Erythroblast (primary cell): ENCODE results near the gene PCDH9.
"Not testable (repeated sequence)": the region's sequence is repeated elsewhere in the genome, so short reads cannot be mapped to it uniquely, and the experiment has no call there.

ENCODE experiments used
- DNase-seq, 2 experiments: peaks; one replicate each; lab custom pipeline; 2025; lab: John Stamatoyannopoulos, UW
- GATA1 ChIP-seq: IDR thresholded peaks from 2 replicates; pipeline ENCODE4 v1.6.1; 2011; ENCODE audit warnings: low read depth, mild to moderate bottlenecking, control low read depth, low read length, moderate library complexity
- POLR2A ChIP-seq: IDR thresholded peaks from 2 replicates; pipeline ENCODE4 v1.6.1; 2011; ENCODE audit warnings: mild to moderate bottlenecking, low read length

Gene PCDH9

GRCh38 chr13:66888698-66889097, 341.4 kb downstream of the PCDH9 start:
- DNase-seq = no peak
- no peak for TF ChIP-seq POLR2A
- TF ChIP-seq GATA1 = no peak

- DNase-seq = no peak
- TF ChIP-seq POLR2A = no peak
- TF ChIP-seq GATA1 = no peak
Measured at GRCh38 chr13:66887088-66887487, 343.0 kb downstream of the PCDH9 start.

- TF ChIP-seq POLR2A = no peak
- no peak for TF ChIP-seq GATA1
- no peak for DNase-seq
Measured at GRCh38 chr13:66886264-66886663, 343.9 kb downstream of the PCDH9 start.

- DNase-seq = not testable (repeated sequence)
Measured at GRCh38 chr13:66881170-66881569, 349.0 kb downstream of the PCDH9 start.

GRCh38 chr13:66879988-66880387, 350.1 kb downstream of the PCDH9 start:
- no peak for TF ChIP-seq GATA1
- TF ChIP-seq POLR2A = no peak
- DNase-seq = no peak

GRCh38 chr13:66875264-66875663, 354.9 kb downstream of the PCDH9 start:
- DNase-seq = no peak
- TF ChIP-seq POLR2A (no peak), GATA1 (no peak)

- no peak for DNase-seq
- TF ChIP-seq POLR2A (no peak), GATA1 (no peak)
Measured at GRCh38 chr13:66864627-66865026, 365.5 kb downstream of the PCDH9 start.

GRCh38 chr13:66860878-66861417, 369.2 kb downstream of the PCDH9 start:
- TF ChIP-seq POLR2A (no peak), GATA1 (no peak)
- no peak for DNase-seq

GRCh38 chr13:66859934-66860877, 369.9 kb downstream of the PCDH9 start:
- DNase-seq = no peak
- TF ChIP-seq GATA1 (no peak), POLR2A (no peak)

- DNase-seq = no peak
- TF ChIP-seq GATA1 (no peak), POLR2A (no peak)
Measured at GRCh38 chr13:66859078-66859477, 371.1 kb downstream of the PCDH9 start.

GRCh38 chr13:66858163-66858562, 372.0 kb downstream of the PCDH9 start:
- no peak for DNase-seq
- TF ChIP-seq POLR2A (no peak), GATA1 (no peak)

- DNase-seq = no peak
- TF ChIP-seq POLR2A = no peak
- TF ChIP-seq GATA1 = no peak
Measured at GRCh38 chr13:66855131-66855530, 375.0 kb downstream of the PCDH9 start.

GRCh38 chr13:66853564-66853963, 376.6 kb downstream of the PCDH9 start:
- no peak for TF ChIP-seq POLR2A
- TF ChIP-seq GATA1 = no peak
- no peak for DNase-seq

GRCh38 chr13:66849706-66850105, 380.4 kb downstream of the PCDH9 start:
- TF ChIP-seq GATA1 (no peak), POLR2A (no peak)
- DNase-seq = no peak
